Gastroesophageal sphincter (tissue), 4 donors: Measurements from ENCODE around the gene SASH1. TPM values are rescaled to one million over a fixed set of nuclear protein-coding genes. Genes with fewer than 3 reads are reported as not detected.

Experiments
- ATAC-seq: fragments of 150-250 bp; one replicate; pipeline ENCODE4 v1.9.1; 2016; ENCODE audit warnings: mild to moderate bottlenecking, moderate library complexity
- H3K27ac ChIP-seq, 4 donors: fragments of 200-600 bp; sonication (generic) in 3 of 4; 1 replicate in 3 of 4; 2 replicates in 1 of 4; pipeline ENCODE4 v1.5.1; 2016 to 2019
- H3K27me3 ChIP-seq: fragments of 200-600 bp; sonication (generic); one replicate; pipeline ENCODE4 v1.5.1; 2019
- H3K36me3 ChIP-seq, 2 donors: fragments of 200-600 bp; sonication (generic); one replicate each; pipeline ENCODE4 v1.5.1; 2019; ENCODE audit warnings: control low read depth in 1 of 2
- H3K4me1 ChIP-seq, 3 donors: fragments of 200-600 bp; sonication (generic); 1 replicate in 2 of 3; 2 replicates in 1 of 3; pipeline ENCODE4 v1.5.1; 2016 to 2019; ENCODE audit warnings: control low read depth in 2 of 3
- H3K4me3 ChIP-seq, 2 donors: fragments of 200-600 bp; sonication (generic); one replicate each; pipeline ENCODE4 v1.5.1; 2019; ENCODE audit warnings: mild to moderate bottlenecking in 1 of 2, moderate library complexity in 1 of 2
- H3K9me3 ChIP-seq, 3 donors: fragments of 200-600 bp; sonication (generic); one replicate each; pipeline ENCODE4 v1.5.1; 2017 to 2019; ENCODE audit warnings: control low read depth in 2 of 3
- EP300 ChIP-seq: sonication (generic); formaldehyde crosslinking; IDR thresholded peaks from one replicate; pipeline ENCODE4 v1.6.1; 2017; ENCODE audit warnings: antibody characterized with exemption, mild to moderate bottlenecking
- POLR2A ChIP-seq, 2 donors: fragments of 450-650 bp; IDR thresholded peaks; one replicate each; pipeline ENCODE4 v1.6.1; 2017; ENCODE audit warnings: antibody characterized with exemption in 2 of 2, mild to moderate bottlenecking in 2 of 2, moderate library complexity in 1 of 2
- POLR2AphosphoS5 ChIP-seq: sonication (generic); formaldehyde crosslinking; IDR thresholded peaks from one replicate; pipeline ENCODE4 v1.6.1; 2017; ENCODE audit warnings: antibody characterized with exemption
- WGBS, 2 donors: methylation state at CpG; one replicate each; pipeline ENCODE4 v1.1.5; 2018; ENCODE audit warnings: low coverage in 1 of 2; 5-methylcytosine and 5-hydroxymethylcytosine counted together
- total RNA-seq, 4 donors: library from RNA; depleted of rRNA; stranded (reverse); fragments of >200 nt; gene quantifications; one replicate each; pipeline ENCODE4 v1.1.0, GENCODE V29; 2016
- TF ChIP-seq, protein P1 (sequence below), 4 experiments: fragments of 200-600 bp in 2 of 4; fragments of 450-650 bp in 2 of 4; sonication (generic) in 1 of 4; IDR thresholded peaks; one replicate each; pipeline ENCODE4 v1.5.1; 2017 to 2019; ENCODE audit warnings: antibody characterized with exemption in 4 of 4, mild to moderate bottlenecking in 2 of 4, moderate library complexity in 2 of 4

SASH1 gene
- total RNA-seq, 4 donors from 2014 or later = 48.9 to 78.9 (median 64.6) TPM

DNA sequence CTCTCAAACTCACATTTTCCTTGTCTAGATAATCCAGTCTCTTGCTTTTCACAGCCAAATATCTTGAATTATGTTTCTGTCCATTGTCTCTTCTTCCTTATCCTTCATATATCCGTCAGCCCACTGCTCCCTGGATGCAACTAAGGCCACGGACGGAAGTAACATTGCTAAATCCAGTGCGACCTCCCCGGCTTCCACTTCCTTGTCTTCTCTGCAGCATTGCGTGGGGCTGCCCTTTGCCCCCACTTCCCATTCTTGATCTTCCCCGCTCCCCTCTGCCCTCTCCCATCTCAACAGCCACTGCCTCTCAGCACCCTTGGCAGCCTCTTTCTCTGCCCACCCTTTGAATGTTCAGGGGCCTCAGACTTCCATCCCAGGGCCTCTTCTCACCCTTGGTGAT, 213.8 kb downstream of the SASH1 start:
- H3K4me3 ChIP-seq = no peak overlapping the region
- no peak for TF ChIP-seq POLR2A (IDR thresholded peaks at IDR 0.05)
- TF ChIP-seq, protein P1, sequence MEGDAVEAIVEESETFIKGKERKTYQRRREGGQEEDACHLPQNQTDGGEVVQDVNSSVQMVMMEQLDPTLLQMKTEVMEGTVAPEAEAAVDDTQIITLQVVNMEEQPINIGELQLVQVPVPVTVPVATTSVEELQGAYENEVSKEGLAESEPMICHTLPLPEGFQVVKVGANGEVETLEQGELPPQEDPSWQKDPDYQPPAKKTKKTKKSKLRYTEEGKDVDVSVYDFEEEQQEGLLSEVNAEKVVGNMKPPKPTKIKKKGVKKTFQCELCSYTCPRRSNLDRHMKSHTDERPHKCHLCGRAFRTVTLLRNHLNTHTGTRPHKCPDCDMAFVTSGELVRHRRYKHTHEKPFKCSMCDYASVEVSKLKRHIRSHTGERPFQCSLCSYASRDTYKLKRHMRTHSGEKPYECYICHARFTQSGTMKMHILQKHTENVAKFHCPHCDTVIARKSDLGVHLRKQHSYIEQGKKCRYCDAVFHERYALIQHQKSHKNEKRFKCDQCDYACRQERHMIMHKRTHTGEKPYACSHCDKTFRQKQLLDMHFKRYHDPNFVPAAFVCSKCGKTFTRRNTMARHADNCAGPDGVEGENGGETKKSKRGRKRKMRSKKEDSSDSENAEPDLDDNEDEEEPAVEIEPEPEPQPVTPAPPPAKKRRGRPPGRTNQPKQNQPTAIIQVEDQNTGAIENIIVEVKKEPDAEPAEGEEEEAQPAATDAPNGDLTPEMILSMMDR (IDR thresholded peaks at IDR 0.05) = no peak
- no peak for TF ChIP-seq EP300
- TF ChIP-seq POLR2AphosphoS5 = no peak
- peaks cover 0 to 13% (median 0%) of the 10 kb centered on the region in 3 donors for H3K4me1 ChIP-seq
- no peaks in the 10 kb centered on the region for H3K9me3 ChIP-seq
- H3K27me3 ChIP-seq = no peaks in the 10 kb centered on the region
- no peak for ATAC-seq
- no peak overlapping the region for H3K27ac ChIP-seq
- WGBS, 2 donors = 57 to 87% methylated on average over 5 to 6 of the region's 7 CpGs
- no peaks in the 10 kb centered on the region for H3K36me3 ChIP-seq

DNA sequence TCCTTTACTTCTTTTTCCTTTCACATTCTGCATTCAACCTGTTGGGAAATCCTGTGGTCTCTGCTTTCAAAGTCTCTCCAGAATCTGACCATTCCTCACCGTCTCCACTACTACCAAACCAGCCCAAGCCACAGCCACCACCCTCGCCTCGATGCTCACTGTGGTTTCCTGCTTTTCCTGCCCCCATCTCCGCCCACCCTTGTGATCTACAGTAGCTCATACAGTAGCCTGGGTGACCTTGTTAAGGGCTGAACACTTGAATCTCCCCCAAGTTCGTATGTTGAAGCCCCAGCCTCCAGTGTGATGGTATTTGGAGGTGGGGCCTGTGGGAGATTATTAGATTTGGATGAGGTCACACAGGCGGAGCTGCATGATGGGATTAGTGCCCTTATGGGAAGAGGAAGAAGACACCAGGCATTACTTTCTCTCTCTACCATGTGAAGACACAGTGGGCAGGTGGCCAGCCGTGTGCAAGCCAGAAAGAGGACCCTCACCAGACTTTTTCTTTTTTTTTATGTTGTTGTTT, 215.2 kb downstream of the SASH1 start:
- H3K4me1 ChIP-seq = peaks cover 0 to 13% (median 0%) of the 10 kb centered on the region in 3 donors

DNA sequence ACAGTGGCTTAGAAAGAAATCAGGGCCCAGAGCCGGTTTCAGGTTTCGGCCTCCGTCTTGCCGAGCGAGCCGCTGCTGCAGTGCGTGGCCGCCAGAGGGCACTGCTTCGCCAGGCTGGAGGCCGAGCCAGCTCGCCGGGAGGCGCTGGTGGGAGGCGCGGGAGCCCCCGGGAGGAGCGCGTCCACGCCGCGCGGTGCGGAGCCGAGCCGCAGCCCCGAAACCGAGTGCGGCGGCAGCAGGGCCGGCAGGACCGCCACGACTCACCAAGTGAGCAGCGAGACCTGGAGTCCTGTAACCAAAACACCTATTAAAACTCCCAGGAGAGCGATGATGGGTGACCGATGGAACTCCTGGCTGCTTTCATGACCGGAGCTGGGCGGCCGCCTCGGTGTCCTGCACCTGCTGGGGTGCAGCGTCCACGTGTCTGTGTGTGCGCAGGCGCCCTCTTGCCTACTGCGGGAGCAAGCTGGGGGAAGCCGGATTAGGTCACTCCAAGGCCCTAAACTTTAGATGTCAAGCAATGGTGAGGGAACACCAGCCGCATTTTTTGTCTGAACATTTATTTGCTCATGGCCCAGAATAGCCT, 217.3 kb downstream of the SASH1 start:
- Histone ChIP-seq H3K27me3 (no peaks in the 10 kb centered on the region), H3K27ac (peak overlapping the region in 3 of 4 donors; percentile 52 to 65 (median 54))
- peak; percentile 84 for ATAC-seq

More for the DNA sequence above, 215.2 kb downstream of the SASH1 start:
- WGBS, 2 donors = 70 to 73% methylated on average over 3 to 7 of the region's 7 CpGs
- Histone ChIP-seq H3K27me3 (no peaks in the 10 kb centered on the region), H3K36me3 (no peaks in the 10 kb centered on the region), H3K4me3 (no peak overlapping the region), H3K27ac (no peak overlapping the region), H3K9me3 (no peaks in the 10 kb centered on the region)
- no peak for ATAC-seq
- TF ChIP-seq POLR2A (IDR thresholded peaks at IDR 0.05) (no peak), POLR2AphosphoS5 (no peak), EP300 (no peak)
- TF ChIP-seq, protein P1 (IDR thresholded peaks at IDR 0.05) = no peak

DNA sequence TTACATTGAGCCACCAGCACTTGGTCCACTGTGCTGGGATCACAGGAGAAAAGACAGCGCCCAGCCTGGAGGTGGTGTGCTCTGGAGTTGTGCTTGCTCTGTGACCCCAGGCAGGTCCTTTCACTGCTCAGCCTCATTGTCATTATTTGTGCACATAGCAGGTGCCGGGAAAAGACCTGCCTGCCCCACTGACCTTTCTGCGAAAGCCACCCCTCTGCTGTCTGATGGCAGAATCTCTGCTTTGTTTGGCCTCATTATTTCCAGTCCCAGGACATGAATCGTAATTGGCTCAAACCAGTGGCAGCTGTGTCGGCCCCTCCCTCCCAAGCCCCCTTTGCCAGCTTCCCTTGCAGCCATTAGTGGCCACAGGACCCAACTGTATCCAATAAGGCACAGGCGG, 219.0 kb downstream of the SASH1 start:
- Histone ChIP-seq H3K36me3 (no peaks in the 10 kb centered on the region), H3K27me3 (no peaks in the 10 kb centered on the region), H3K27ac (no peak overlapping the region), H3K4me3 (no peak overlapping the region), H3K4me1 (peaks cover 0 to 13% (median 0%) of the 10 kb centered on the region in 3 donors), H3K9me3 (no peaks in the 10 kb centered on the region)
- no peak for ATAC-seq
- 79 to 100% methylated on average over 3 to 4 of the region's 6 CpGs for WGBS, 2 donors
- no peak for TF ChIP-seq POLR2AphosphoS5
- TF ChIP-seq POLR2A (IDR thresholded peaks at IDR 0.05) = no peak
- no peak for TF ChIP-seq EP300
- TF ChIP-seq, protein P1 (IDR thresholded peaks at IDR 0.05) = no peak

More for the DNA sequence above, 217.3 kb downstream of the SASH1 start:
- Histone ChIP-seq H3K9me3 (no peaks in the 10 kb centered on the region), H3K4me1 (peaks cover 0 to 13% (median 0%) of the 10 kb centered on the region in 3 donors), H3K4me3 (peak overlapping the region; percentile 32 to 54), H3K36me3 (no peaks in the 10 kb centered on the region)
- WGBS, 2 donors = 5% methylated on average over 4 of the region's 46 CpGs; no CpG with 5 or more reads in 1 of the 2 donors
- no peak for TF ChIP-seq POLR2A (IDR thresholded peaks at IDR 0.05)
- TF ChIP-seq, protein P1 (IDR thresholded peaks at IDR 0.05) = peak; percentile 91 to 99 (median 95)
- peak; percentile 35 for TF ChIP-seq POLR2AphosphoS5

DNA sequence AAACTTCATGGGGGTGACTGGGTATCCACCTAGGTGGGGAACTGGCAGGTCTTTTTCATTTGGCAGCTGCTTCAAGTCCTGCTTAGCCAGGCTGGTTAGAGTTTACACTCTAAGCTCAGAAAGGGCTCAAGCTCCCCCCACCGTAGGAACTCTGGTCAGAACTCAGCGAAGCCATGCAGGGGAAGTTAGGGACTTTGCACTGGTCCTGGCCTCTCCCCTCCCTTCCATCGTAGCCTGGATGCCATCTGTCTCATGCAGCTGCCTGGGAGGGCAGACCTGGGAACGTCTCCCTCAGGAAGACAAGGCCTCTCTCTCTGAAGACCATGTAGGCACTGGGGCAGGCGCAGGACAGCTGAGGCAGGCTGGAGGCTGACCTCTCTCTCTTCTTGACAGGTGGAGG, 220.4 kb downstream of the SASH1 start:
- Histone ChIP-seq H3K27ac (no peak overlapping the region), H3K9me3 (no peaks in the 10 kb centered on the region), H3K27me3 (no peaks in the 10 kb centered on the region), H3K4me1 (peaks cover 0 to 13% (median 0%) of the 10 kb centered on the region in 3 donors), H3K36me3 (no peaks in the 10 kb centered on the region), H3K4me3 (no peak overlapping the region)
- TF ChIP-seq POLR2A (IDR thresholded peaks at IDR 0.05) (no peak), POLR2AphosphoS5 (no peak), EP300 (no peak)
- TF ChIP-seq, protein P1 (IDR thresholded peaks at IDR 0.05) = no peak
- ATAC-seq = no peak
- WGBS, 2 donors = 83% methylated on average over 2 of the region's 5 CpGs; no CpG with 5 or more reads in 1 of the 2 donors
